HepG2 (cell line): ENCODE results near the gene DNM3.

Experiments
- CBX5 ChIP-seq: sonication (generic); formaldehyde crosslinking; IDR thresholded peaks from 2 replicates; pipeline ENCODE4 v1.4.0; 2020; ENCODE audit warnings: missing genetic modification reagents, borderline replicate concordance
- CHD2 ChIP-seq: IDR thresholded peaks from 2 replicates; pipeline ENCODE4 v1.6.1; 2011; ENCODE audit warnings: low read depth, low read length, improper control_type of control experiment
- HMGXB4 ChIP-seq, 2 experiments: sonication (generic) in 1 of 2; formaldehyde crosslinking in 1 of 2; IDR thresholded peaks; 2 replicates each; pipeline versions ENCODE4 v1.4.0 to v1.6.1; 2018 to 2020; ENCODE audit warnings: missing genetic modification reagents in 2 of 2, borderline replicate concordance in 1 of 2, low read depth in 1 of 2, mild to moderate bottlenecking in 1 of 2, missing biosample characterization in 1 of 2
- NR3C1 ChIP-seq: sonication (generic); formaldehyde crosslinking; IDR thresholded peaks from 2 replicates; pipeline ENCODE4 v1.4.0; 2020; ENCODE audit warnings: missing genetic modification reagents
- POLR2A ChIP-seq, 2 experiments: IDR thresholded peaks; 2 replicates each; pipeline ENCODE4 v1.6.1; 2011; ENCODE audit warnings: low read depth in 2 of 2, low read length in 2 of 2, mild to moderate bottlenecking in 1 of 2, moderate library complexity in 1 of 2; ENCODE audit not compliant: insufficient read depth in 1 of 2
- RAD21 ChIP-seq: fragments of 450-650 bp; formaldehyde crosslinking; IDR thresholded peaks from 2 replicates; pipeline ENCODE4 v1.5.0; 2020; ENCODE audit warnings: mild to moderate bottlenecking
- RXRA ChIP-seq: sonication (generic); formaldehyde crosslinking; IDR thresholded peaks from 2 replicates; pipeline ENCODE4 v1.5.1; 2020; ENCODE audit warnings: missing genetic modification reagents
- SMAD1 ChIP-seq: sonication (generic); formaldehyde crosslinking; IDR thresholded peaks from 2 replicates; pipeline ENCODE4 v1.4.0; 2020; ENCODE audit warnings: missing genetic modification reagents, low read depth, mild to moderate bottlenecking, borderline replicate concordance
- TBP ChIP-seq: sonication (generic); formaldehyde crosslinking; IDR thresholded peaks from 2 replicates; pipeline ENCODE4 v1.5.0; 2020; ENCODE audit warnings: missing genetic modification reagents
- ZNF564 ChIP-seq: sonication (generic); formaldehyde crosslinking; IDR thresholded peaks from 2 replicates; pipeline ENCODE4 v1.8.1; 2023; ENCODE audit warnings: mild to moderate bottlenecking, missing genetic modification reagents
- ZNF746 ChIP-seq: sonication (generic); formaldehyde crosslinking; IDR thresholded peaks from 2 replicates; pipeline ENCODE4 v1.8.0; 2022; ENCODE audit warnings: mild to moderate bottlenecking, missing genetic modification reagents
- TF ChIP-seq, protein P1 (sequence below): sonication (generic); formaldehyde crosslinking; IDR thresholded peaks from 2 replicates; pipeline ENCODE4 v1.5.0; 2020; ENCODE audit warnings: mild to moderate bottlenecking, missing genetic modification reagents, moderate library complexity
- TF ChIP-seq, protein P2 (sequence below): sonication (generic); formaldehyde crosslinking; IDR thresholded peaks from 2 replicates; pipeline ENCODE4 v1.5.0; 2020; ENCODE audit warnings: missing genetic modification reagents, mild to moderate bottlenecking, borderline replicate concordance
- TF ChIP-seq, protein P3 (sequence below): sonication (generic); formaldehyde crosslinking; IDR thresholded peaks from 2 replicates; pipeline ENCODE4 v1.8.1; 2023; ENCODE audit warnings: missing genetic modification reagents, inconsistent platforms, borderline replicate concordance

DNA sequence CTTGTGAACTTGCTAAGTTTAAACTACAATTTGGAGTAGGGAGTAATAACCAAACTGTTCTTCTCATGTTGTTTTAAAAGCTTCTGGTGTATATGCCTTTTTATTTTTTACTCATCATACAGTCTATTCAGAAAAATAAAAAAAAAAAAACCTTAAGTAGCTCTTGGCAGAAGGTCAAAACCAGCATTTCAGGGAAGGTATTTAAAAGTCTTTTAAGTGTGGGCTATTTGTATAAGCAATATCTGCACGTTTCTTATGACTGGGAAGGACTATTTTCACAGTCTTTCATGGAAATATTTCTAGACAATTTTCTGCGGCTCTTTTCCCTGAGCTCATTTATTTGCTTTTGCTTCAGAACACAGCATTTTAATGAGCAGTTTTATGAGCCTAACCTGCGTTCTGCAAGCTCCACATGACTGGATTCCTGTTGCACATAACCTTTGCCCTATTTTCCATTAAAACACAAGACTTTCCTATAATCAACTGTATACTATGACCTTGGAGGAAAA, 518.2 kb downstream of the DNM3 start:
- TF ChIP-seq RXRA (CRISPR knock-in tag) (no peak), NR3C1 (no peak), ZNF564 (CRISPR knock-in tag) (no peak), RAD21 (no peak), TBP (CRISPR knock-in tag) (no peak), CHD2 (no peak), HMGXB4 (CRISPR knock-in tag; IDR thresholded peaks at IDR 0.05; ENCODE audit: borderline replicate concordance in 1 of 2, low read depth in 1 of 2) (no peak), ZNF746 (no peak), SMAD1 (CRISPR knock-in tag) (no peak), CBX5 (CRISPR knock-in tag) (no peak), POLR2A (IDR thresholded peaks at IDR 0.05; ENCODE audit: insufficient read depth in 1 of 2, low read depth in 2 of 2, low read length in 2 of 2) (no peak)
- TF ChIP-seq, protein P1, sequence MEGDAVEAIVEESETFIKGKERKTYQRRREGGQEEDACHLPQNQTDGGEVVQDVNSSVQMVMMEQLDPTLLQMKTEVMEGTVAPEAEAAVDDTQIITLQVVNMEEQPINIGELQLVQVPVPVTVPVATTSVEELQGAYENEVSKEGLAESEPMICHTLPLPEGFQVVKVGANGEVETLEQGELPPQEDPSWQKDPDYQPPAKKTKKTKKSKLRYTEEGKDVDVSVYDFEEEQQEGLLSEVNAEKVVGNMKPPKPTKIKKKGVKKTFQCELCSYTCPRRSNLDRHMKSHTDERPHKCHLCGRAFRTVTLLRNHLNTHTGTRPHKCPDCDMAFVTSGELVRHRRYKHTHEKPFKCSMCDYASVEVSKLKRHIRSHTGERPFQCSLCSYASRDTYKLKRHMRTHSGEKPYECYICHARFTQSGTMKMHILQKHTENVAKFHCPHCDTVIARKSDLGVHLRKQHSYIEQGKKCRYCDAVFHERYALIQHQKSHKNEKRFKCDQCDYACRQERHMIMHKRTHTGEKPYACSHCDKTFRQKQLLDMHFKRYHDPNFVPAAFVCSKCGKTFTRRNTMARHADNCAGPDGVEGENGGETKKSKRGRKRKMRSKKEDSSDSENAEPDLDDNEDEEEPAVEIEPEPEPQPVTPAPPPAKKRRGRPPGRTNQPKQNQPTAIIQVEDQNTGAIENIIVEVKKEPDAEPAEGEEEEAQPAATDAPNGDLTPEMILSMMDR (CRISPR knock-in tag): no peak
- TF ChIP-seq, protein P2, sequence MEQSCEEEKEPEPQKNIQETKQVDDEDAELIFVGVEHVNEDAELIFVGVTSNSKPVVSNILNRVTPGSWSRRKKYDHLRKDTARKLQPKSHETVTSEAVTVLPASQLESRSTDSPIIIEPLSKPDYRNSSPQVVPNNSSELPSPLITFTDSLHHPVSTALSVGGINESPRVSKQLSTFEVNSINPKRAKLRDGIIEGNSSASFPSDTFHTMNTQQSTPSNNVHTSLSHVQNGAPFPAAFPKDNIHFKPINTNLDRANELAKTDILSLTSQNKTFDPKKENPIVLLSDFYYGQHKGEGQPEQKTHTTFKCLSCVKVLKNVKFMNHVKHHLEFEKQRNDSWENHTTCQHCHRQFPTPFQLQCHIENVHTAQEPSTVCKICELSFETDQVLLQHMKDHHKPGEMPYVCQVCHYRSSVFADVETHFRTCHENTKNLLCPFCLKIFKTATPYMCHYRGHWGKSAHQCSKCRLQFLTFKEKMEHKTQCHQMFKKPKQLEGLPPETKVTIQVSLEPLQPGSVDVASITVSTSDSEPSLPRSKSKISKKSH (CRISPR knock-in tag): no peak
- TF ChIP-seq, protein P3, sequence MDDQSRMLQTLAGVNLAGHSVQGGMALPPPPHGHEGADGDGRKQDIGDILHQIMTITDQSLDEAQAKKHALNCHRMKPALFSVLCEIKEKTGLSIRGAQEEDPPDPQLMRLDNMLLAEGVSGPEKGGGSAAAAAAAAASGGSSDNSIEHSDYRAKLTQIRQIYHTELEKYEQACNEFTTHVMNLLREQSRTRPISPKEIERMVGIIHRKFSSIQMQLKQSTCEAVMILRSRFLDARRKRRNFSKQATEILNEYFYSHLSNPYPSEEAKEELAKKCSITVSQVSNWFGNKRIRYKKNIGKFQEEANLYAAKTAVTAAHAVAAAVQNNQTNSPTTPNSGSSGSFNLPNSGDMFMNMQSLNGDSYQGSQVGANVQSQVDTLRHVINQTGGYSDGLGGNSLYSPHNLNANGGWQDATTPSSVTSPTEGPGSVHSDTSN (CRISPR knock-in tag): no peak
